Mucosa of rectum (tissue), 2 donors: ENCODE results near the gene TAPBPL.
"Not testable (repeated sequence)": the region's sequence is repeated elsewhere in the genome, so short reads cannot be mapped to it uniquely, and the experiment has no call there.

Experiments used
- H3K27ac ChIP-seq, 2 donors: one replicate each; pipeline ENCODE4 v1.7.0; 2013; ENCODE audit warnings: inconsistent platforms in 2 of 2, low read depth in 2 of 2, low read length in 2 of 2
- H3K27me3 ChIP-seq, 2 donors: one replicate each; pipeline ENCODE4 v1.7.0; 2013; ENCODE audit warnings: low read length in 2 of 2; ENCODE audit not compliant: control insufficient read depth in 2 of 2, insufficient read depth in 2 of 2
- H3K36me3 ChIP-seq, 2 donors: one replicate each; pipeline ENCODE4 v1.7.0; 2013; ENCODE audit warnings: low read length in 2 of 2; ENCODE audit not compliant: control insufficient read depth in 2 of 2, insufficient read depth in 2 of 2
- H3K4me1 ChIP-seq, 2 donors: one replicate each; pipeline ENCODE4 v1.7.0; 2013; ENCODE audit warnings: low read length in 2 of 2, mild to moderate bottlenecking in 1 of 2; ENCODE audit not compliant: control insufficient read depth in 2 of 2, insufficient read depth in 2 of 2
- H3K4me3 ChIP-seq, 2 donors: one replicate each; pipeline ENCODE4 v1.7.0; 2013; ENCODE audit warnings: low read length in 2 of 2
- H3K9ac ChIP-seq, 2 donors: one replicate each; pipeline ENCODE4 v1.7.0; 2013; ENCODE audit warnings: low read length in 2 of 2, low read depth in 1 of 2, mild to moderate bottlenecking in 1 of 2
- H3K9me3 ChIP-seq, 2 donors: one replicate each; pipeline ENCODE4 v1.7.0; 2013; ENCODE audit warnings: low read length in 2 of 2; ENCODE audit not compliant: control insufficient read depth in 2 of 2
- donor health status: healthy.
- donor health status: Normal muscosa, but diverticular disease.

The TAPBPL gene

GRCh38 chr12:6489449-6489848, 37.6 kb downstream of the TAPBPL start:
- Histone ChIP-seq H3K9ac (no peak overlapping the region), H3K9me3 (no peaks in the 10 kb centered on the region), H3K4me1 (peaks cover 1 to 3% of the 10 kb centered on the region in 2 donors)

DNA sequence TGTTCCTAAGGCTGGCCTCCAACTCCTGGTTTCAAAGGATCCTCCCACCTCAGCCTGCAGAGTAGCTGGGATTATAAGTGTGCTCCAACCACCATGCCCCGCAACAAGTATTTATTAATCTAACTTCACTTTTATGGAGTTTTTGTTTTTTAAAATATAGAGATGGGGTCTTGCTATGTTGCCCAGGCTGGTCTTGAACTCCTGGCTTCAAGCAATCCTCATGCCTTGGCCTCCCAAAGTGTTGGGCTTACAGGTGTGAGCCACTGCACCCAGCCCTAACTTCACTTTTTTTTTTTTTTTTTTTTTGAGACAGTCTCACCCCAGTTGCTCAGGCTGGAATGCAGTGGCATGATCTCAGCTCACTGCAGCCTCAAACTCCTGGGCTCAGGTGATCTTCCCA, 38.8 kb downstream of the TAPBPL start:
- not testable (repeated sequence) for H3K4me3 ChIP-seq

More at GRCh38 chr12:6489449-6489848, 37.6 kb downstream of the TAPBPL start:
- Histone ChIP-seq H3K4me3 (no peak overlapping the region), H3K27ac (no peak overlapping the region), H3K36me3 (peaks cover 0 to 7% of the 10 kb centered on the region in 2 donors), H3K27me3 (no peaks in the 10 kb centered on the region)

DNA sequence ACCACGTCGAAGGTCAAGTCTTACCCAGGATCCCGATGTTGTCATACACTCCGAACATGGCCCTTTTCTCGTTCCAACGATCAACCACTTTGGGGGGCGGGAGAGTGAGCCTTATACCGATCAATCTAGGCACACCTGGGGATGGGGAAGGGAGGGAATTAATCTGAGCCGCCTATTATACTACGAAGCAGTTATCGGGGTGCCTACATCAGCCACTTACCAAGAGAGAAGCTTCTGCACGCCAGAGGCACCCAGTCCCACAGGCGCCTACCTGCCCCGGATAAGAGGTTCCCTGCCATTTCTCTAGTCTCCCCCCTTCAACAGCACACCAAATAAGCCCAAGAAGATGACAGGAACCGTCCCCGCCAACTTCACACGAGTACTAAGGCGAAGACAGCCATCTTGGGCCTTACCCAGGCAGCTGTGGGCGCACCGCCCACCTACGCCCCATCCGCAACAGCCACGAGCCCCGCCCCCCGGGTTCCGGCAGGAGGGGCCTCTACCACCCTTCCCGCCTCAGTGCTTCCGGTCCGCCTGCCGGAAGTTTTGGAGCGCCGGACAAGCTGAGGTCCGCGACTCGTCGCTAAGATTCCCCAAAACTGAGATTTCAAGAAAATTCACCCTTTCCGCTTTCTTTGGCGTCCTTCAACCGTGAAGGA, 41.1 kb downstream of the TAPBPL start, which contains the start of gene MRPL51:
Gene MRPL51, minus strand, starts transcription at position 425 of the 659 bp plus-strand sequence. Its CDS starts 126 bp downstream, at position 299.
- Histone ChIP-seq H3K36me3 (peaks cover 8 to 15% of the 10 kb centered on the region in 2 donors), H3K27ac (peak within 1 kb of the TSS; percentile 93 to 99), H3K9me3 (no peaks in the 10 kb centered on the region), H3K4me3 (peak within 1 kb of the TSS; percentile 86 to 99), H3K4me1 (peaks cover 12% of the 10 kb centered on the region in 2 donors), H3K9ac (peak within 1 kb of the TSS; percentile 89 to 96), H3K27me3 (no peaks in the 10 kb centered on the region)

More for the DNA sequence above, 38.8 kb downstream of the TAPBPL start:
- H3K9ac ChIP-seq, H3K36me3 ChIP-seq, H3K27me3 ChIP-seq, H3K9me3 ChIP-seq, H3K27ac ChIP-seq: not testable (repeated sequence)
- peaks cover 12% of the 10 kb centered on the region in 2 donors for H3K4me1 ChIP-seq

DNA sequence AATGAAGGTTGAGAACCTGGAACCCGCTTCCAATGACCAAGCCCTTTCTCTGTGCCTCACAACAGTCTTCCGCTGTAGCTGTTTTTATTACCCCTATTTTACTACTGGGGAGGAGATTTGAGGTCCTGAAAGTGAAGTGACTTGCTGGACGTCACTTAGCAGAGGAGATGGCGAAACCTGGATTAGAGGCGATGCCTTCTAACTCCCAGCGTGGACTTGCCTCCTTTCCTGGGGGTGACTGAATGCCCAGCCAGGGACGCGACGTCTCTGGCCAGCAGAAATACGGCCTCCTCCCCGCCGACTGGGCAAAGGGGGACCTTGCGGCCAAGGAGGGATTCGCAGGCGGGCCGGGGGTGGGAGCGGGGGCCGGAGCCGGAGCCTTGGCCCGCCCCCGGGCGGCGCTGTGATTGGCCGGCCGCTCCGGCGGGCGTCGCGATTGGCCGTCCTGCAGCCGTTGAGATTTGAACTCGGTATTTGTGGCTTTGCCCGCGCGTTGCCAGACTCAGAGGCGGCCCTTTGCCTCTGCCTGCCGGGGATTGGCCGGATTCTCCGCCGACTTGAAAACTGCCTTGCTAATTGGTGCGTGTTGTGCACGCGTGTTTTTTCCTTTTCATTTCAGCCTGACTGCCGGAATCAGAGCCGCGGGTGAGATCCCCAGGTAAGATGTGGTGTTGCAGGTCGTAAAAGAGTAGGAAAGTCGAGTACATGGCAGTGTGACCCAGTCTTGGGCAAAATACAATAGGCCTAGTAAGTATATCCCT, 41.8 kb downstream of the TAPBPL start, which contains the start of gene NCAPD2:
Gene NCAPD2, plus strand, starts transcription at position 606 of the 761 bp plus-strand sequence. CDS start 997 bp downstream, outside the sequence.
- peak within 1 kb of the TSS; percentile 89 to 96 for H3K9ac ChIP-seq
- peaks cover 12% of the 10 kb centered on the region in 2 donors for H3K4me1 ChIP-seq

GRCh38 chr12:6494258-6494743, 42.5 kb downstream of the TAPBPL start:
- Histone ChIP-seq H3K4me3 (peak overlapping the region; percentile 86 to 99), H3K9me3 (no peaks in the 10 kb centered on the region), H3K36me3 (peaks cover 16 to 18% of the 10 kb centered on the region in 2 donors), H3K27me3 (no peaks in the 10 kb centered on the region), H3K27ac (peak overlapping the region; percentile 45 to 49), H3K4me1 (peaks cover 12% of the 10 kb centered on the region in 2 donors), H3K9ac (peak overlapping the region; percentile 48 to 96)

More for the DNA sequence above, 41.8 kb downstream of the TAPBPL start, which contains the start of gene NCAPD2:
- Histone ChIP-seq H3K4me3 (peak within 1 kb of the TSS; percentile 86 to 99), H3K27me3 (no peaks in the 10 kb centered on the region), H3K36me3 (peaks cover 11 to 15% of the 10 kb centered on the region in 2 donors), H3K27ac (peak within 1 kb of the TSS; percentile 93 to 99), H3K9me3 (no peaks in the 10 kb centered on the region)

DNA sequence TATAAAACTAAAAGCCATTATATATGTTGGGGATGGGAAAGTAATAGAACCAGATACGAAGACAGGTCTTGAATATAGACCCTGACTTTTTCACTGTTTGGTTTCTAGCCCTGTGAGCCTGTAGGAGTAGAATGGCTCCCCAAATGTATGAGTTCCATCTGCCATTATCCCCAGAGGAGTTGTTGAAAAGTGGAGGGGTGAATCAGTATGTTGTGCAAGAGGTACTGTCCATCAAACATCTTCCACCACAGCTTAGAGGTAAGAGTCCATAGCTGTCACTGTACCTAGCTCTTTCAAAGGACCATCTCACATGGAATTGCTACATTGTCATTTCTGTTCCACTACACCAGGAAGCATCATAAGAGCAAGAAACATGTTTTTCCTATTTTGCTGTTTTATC, 43.1 kb downstream of the TAPBPL start:
- Histone ChIP-seq H3K4me3 (peak overlapping the region; percentile 86 to 99), H3K36me3 (peaks cover 18 to 20% of the 10 kb centered on the region in 2 donors), H3K4me1 (peaks cover 12% of the 10 kb centered on the region in 2 donors), H3K27ac (no peak overlapping the region), H3K9ac (no peak overlapping the region), H3K27me3 (no peaks in the 10 kb centered on the region), H3K9me3 (no peaks in the 10 kb centered on the region)

GRCh38 chr12:6497291-6497690, 45.4 kb downstream of the TAPBPL start:
- H3K4me3 ChIP-seq, H3K27ac ChIP-seq, H3K27me3 ChIP-seq, H3K9me3 ChIP-seq, H3K9ac ChIP-seq: not testable (repeated sequence)
- peaks cover 12% of the 10 kb centered on the region in 2 donors for H3K4me1 ChIP-seq
- H3K36me3 ChIP-seq = peaks cover 17 to 27% of the 10 kb centered on the region in 2 donors

GRCh38 chr12:6500466-6500865, 48.6 kb downstream of the TAPBPL start:
- peaks cover 1 to 2% of the 10 kb centered on the region in 2 donors for H3K4me1 ChIP-seq
- no peak overlapping the region for H3K9ac ChIP-seq
- peaks cover 17 to 31% of the 10 kb centered on the region in 2 donors for H3K36me3 ChIP-seq
- no peak overlapping the region for H3K4me3 ChIP-seq
- no peaks in the 10 kb centered on the region for H3K9me3 ChIP-seq
- no peaks in the 10 kb centered on the region for H3K27me3 ChIP-seq
- no peak overlapping the region for H3K27ac ChIP-seq

DNA sequence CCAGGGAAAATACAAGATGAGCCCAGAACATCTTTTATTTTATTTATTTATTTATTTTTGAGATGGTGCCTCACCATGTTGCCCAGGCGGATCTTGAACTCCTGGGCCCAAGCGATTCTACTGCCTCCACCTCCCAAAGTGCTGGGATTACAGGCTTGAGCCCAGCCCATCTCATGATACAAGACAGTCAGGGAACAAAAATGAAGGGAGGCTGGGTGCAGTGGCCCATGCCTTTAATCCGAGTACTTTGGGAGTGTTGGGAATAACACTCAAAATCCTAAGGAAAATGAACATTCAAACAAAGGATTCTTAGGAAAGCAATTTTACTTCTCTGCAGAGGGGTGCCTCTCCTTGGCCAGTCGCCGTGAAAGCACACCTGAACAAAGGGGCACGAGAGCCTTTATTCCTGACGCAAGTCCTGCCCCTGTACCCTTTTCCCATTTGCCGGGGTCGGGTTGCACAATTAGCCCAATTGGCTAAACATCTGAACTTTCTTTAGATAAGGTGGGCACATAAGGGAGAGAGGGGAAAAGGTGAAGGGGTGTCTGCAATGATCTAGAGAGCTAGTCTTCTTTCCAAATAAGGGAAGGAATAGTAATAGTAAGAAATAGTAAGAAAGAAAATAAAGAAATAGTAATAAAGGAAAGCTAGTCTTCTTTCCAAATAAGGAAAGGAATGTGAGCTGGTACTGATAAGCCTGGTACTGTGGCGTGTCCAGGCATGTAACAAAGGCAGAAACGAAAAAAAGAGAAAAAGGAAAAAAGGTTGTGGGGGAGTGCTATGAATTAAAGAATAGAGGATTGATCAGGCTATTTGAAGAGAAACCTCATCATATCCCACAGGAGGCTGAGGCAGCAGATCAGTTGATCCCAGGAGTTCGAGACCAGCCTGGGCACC, 55.5 kb downstream of the TAPBPL start:
- no peak overlapping the region for H3K27ac ChIP-seq
- H3K4me3 ChIP-seq = no peak overlapping the region
- H3K36me3 ChIP-seq = peaks cover 18 to 30% of the 10 kb centered on the region in 2 donors

More for the DNA sequence above, 55.5 kb downstream of the TAPBPL start:
- Histone ChIP-seq H3K4me1 (no peaks in the 10 kb centered on the region), H3K9ac (no peak overlapping the region), H3K9me3 (no peaks in the 10 kb centered on the region), H3K27me3 (no peaks in the 10 kb centered on the region)
